IgD-negative memory B cell (primary cell): ENCODE measurements around the gene CRYBG1. TPM values are rescaled to one million over a fixed set of nuclear protein-coding genes. Genes with fewer than 3 reads are reported as not detected.

ENCODE experiments used
- H3K27ac Mint-ChIP-seq, 3 donors: one replicate each; pipeline ENCODE4 v1.8.0; 2020 to 2022; ENCODE audit warnings: mild to moderate bottlenecking in 3 of 3, mixed read lengths in 3 of 3, moderate library complexity in 1 of 3
- H3K27me3 Mint-ChIP-seq: one replicate; pipeline ENCODE4 v1.8.0; 2021; ENCODE audit warnings: mixed read lengths
- H3K36me3 Mint-ChIP-seq: one replicate; pipeline ENCODE4 v1.8.0; 2020; ENCODE audit warnings: mild to moderate bottlenecking, mixed read lengths
- H3K4me1 Mint-ChIP-seq, 3 donors: one replicate each; pipeline ENCODE4 v1.8.0; 2020 to 2022; ENCODE audit warnings: mixed read lengths in 3 of 3, mild to moderate bottlenecking in 1 of 3
- H3K4me3 Mint-ChIP-seq, 4 donors: one replicate each; pipeline ENCODE4 v1.8.0; 2020 to 2022; ENCODE audit warnings: mild to moderate bottlenecking in 4 of 4, mixed read lengths in 4 of 4, moderate library complexity in 3 of 4
- H3K9me3 Mint-ChIP-seq, 3 donors: one replicate each; pipeline ENCODE4 v1.8.0; 2020 to 2021; ENCODE audit warnings: mixed read lengths in 3 of 3, mild to moderate bottlenecking in 1 of 3
- polyA plus RNA-seq: library from polyadenylated mRNA; unstranded; fragments of 300-500 nt; fragmentation: Illumina TruSeq; gene quantifications from one replicate; pipeline ENCODE4 v1.2.3, GENCODE V29; 2021

The CRYBG1 gene
- polyA plus RNA-seq, 1 donor from 2014 or later: 18.1 TPM

GRCh38 chr6:106476331-106477105 lies 116.0 kb downstream of the CRYBG1 start:
- no peaks in the 10 kb centered on the region for H3K9me3 Mint-ChIP-seq
- peaks cover 4 to 9% (median 7%) of the 10 kb centered on the region in 3 donors for H3K4me1 Mint-ChIP-seq
- H3K36me3 Mint-ChIP-seq: no peaks in the 10 kb centered on the region
- H3K27ac Mint-ChIP-seq: no peak overlapping the region
- no peaks in the 10 kb centered on the region for H3K27me3 Mint-ChIP-seq
- H3K4me3 Mint-ChIP-seq: no peak overlapping the region

- H3K27ac Mint-ChIP-seq: no peak overlapping the region
Measured at GRCh38 chr6:106477146-106477545, 116.6 kb downstream of the CRYBG1 start.

GRCh38 chr6:106477790-106478189 lies 117.3 kb downstream of the CRYBG1 start:
- H3K36me3 Mint-ChIP-seq: no peaks in the 10 kb centered on the region
- no peaks in the 10 kb centered on the region for H3K27me3 Mint-ChIP-seq
- no peaks in the 10 kb centered on the region for H3K9me3 Mint-ChIP-seq
- no peak overlapping the region for H3K4me3 Mint-ChIP-seq
- H3K4me1 Mint-ChIP-seq: peaks cover 4 to 9% (median 7%) of the 10 kb centered on the region in 3 donors
- no peak overlapping the region for H3K27ac Mint-ChIP-seq

More at GRCh38 chr6:106477146-106477545, 116.6 kb downstream of the CRYBG1 start:
- Mint-ChIP-seq H3K36me3 (no peaks in the 10 kb centered on the region), H3K27me3 (no peaks in the 10 kb centered on the region), H3K9me3 (no peaks in the 10 kb centered on the region), H3K4me1 (peaks cover 4 to 9% (median 7%) of the 10 kb centered on the region in 3 donors), H3K4me3 (no peak overlapping the region)

GRCh38 chr6:106486236-106486635 lies 125.7 kb downstream of the CRYBG1 start:
- Mint-ChIP-seq H3K27ac (peak overlapping the region in 1 of 3 donors; percentile 21), H3K27me3 (no peaks in the 10 kb centered on the region), H3K36me3 (no peaks in the 10 kb centered on the region), H3K4me3 (no peak overlapping the region), H3K4me1 (peaks cover 5 to 12% (median 9%) of the 10 kb centered on the region in 3 donors), H3K9me3 (peaks cover 0 to 3% (median 0%) of the 10 kb centered on the region in 3 donors)

- Mint-ChIP-seq H3K4me3 (no peak overlapping the region), H3K4me1 (peaks cover 5 to 12% (median 9%) of the 10 kb centered on the region in 3 donors), H3K27ac (no peak overlapping the region), H3K9me3 (no peaks in the 10 kb centered on the region), H3K27me3 (no peaks in the 10 kb centered on the region), H3K36me3 (no peaks in the 10 kb centered on the region)
Measured at GRCh38 chr6:106488494-106489370, 128.2 kb downstream of the CRYBG1 start.

DNA sequence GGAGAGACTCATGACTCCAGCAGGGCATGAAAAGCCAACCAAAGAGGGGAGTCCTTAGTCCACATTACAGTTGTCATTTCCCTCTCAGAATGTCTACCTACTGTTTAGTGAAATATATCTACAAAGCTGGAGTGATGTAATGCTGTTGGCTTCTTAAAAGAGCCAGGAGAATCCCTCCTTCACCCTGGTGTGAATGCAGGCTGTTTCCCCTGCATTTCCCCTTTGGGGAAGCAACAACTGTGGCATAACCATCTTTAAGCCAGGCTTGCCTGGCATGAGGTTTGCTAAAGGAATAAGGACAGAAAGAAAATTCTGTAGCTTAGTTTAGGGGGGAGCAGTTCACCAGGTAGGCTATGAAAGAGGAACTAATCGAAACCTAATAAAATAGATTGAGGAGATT lies 129.5 kb downstream of the CRYBG1 start:
- Mint-ChIP-seq H3K27ac (no peak overlapping the region), H3K27me3 (no peaks in the 10 kb centered on the region), H3K4me3 (no peak overlapping the region), H3K36me3 (no peaks in the 10 kb centered on the region), H3K9me3 (no peaks in the 10 kb centered on the region), H3K4me1 (peaks cover 8 to 15% (median 12%) of the 10 kb centered on the region in 3 donors)

GRCh38 chr6:106490436-106490835 lies 129.9 kb downstream of the CRYBG1 start:
- Mint-ChIP-seq H3K4me1 (peaks cover 9 to 16% (median 13%) of the 10 kb centered on the region in 3 donors), H3K27me3 (no peaks in the 10 kb centered on the region), H3K27ac (no peak overlapping the region)

GRCh38 chr6:106490974-106491373 lies 130.5 kb downstream of the CRYBG1 start:
- no peak overlapping the region for H3K27ac Mint-ChIP-seq
- no peaks in the 10 kb centered on the region for H3K36me3 Mint-ChIP-seq
- H3K9me3 Mint-ChIP-seq: no peaks in the 10 kb centered on the region
- H3K4me1 Mint-ChIP-seq: peaks cover 7 to 12% (median 11%) of the 10 kb centered on the region in 3 donors
- H3K27me3 Mint-ChIP-seq: no peaks in the 10 kb centered on the region
- no peak overlapping the region for H3K4me3 Mint-ChIP-seq

More at GRCh38 chr6:106490436-106490835, 129.9 kb downstream of the CRYBG1 start:
- Mint-ChIP-seq H3K4me3 (no peak overlapping the region), H3K36me3 (no peaks in the 10 kb centered on the region), H3K9me3 (no peaks in the 10 kb centered on the region)

GRCh38 chr6:106495014-106495413 lies 134.5 kb downstream of the CRYBG1 start:
- H3K9me3 Mint-ChIP-seq: no peaks in the 10 kb centered on the region

GRCh38 chr6:106496823-106497222 lies 136.3 kb downstream of the CRYBG1 start:
- H3K27ac Mint-ChIP-seq: no peak overlapping the region
- no peaks in the 10 kb centered on the region for H3K27me3 Mint-ChIP-seq
- H3K36me3 Mint-ChIP-seq: no peaks in the 10 kb centered on the region
- H3K9me3 Mint-ChIP-seq: no peaks in the 10 kb centered on the region
- peaks cover 4 to 7% (median 6%) of the 10 kb centered on the region in 3 donors for H3K4me1 Mint-ChIP-seq
- H3K4me3 Mint-ChIP-seq: no peak overlapping the region

More at GRCh38 chr6:106495014-106495413, 134.5 kb downstream of the CRYBG1 start:
- Mint-ChIP-seq H3K4me3 (peak overlapping the region in 1 of 4 donors; percentile 37), H3K4me1 (peaks cover 4 to 7% (median 4%) of the 10 kb centered on the region in 3 donors), H3K27ac (no peak overlapping the region), H3K27me3 (no peaks in the 10 kb centered on the region), H3K36me3 (no peaks in the 10 kb centered on the region)

DNA sequence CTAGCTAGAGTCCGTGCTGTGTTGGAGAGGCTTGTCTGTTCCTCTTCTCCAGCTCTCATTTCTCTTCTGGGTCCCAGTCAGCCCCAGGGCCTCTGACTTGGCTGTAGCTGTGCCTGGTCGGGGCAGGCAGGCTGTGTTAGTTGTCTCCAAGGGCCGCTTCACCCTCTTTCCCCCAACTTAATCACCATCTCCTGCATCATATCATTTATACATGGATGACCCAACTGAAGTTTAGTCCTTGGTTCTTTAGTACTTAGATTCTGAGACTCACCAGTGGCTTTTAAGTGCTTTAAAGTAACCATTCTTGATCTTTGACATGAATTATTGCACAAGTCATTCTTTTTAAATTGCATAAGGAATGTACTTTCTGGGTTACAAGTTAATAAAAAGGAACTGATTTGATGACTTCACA lies 141.4 kb downstream of the CRYBG1 start:
- Mint-ChIP-seq H3K36me3 (no peaks in the 10 kb centered on the region), H3K4me1 (peaks cover 0 to 2% (median 0%) of the 10 kb centered on the region in 3 donors), H3K27ac (no peak overlapping the region), H3K9me3 (no peaks in the 10 kb centered on the region), H3K4me3 (no peak overlapping the region), H3K27me3 (no peaks in the 10 kb centered on the region)

GRCh38 chr6:106502559-106502958 lies 142.0 kb downstream of the CRYBG1 start:
- H3K9me3 Mint-ChIP-seq: no peaks in the 10 kb centered on the region
- H3K36me3 Mint-ChIP-seq: no peaks in the 10 kb centered on the region
- peak overlapping the region in 1 of 3 donors; percentile 13 for H3K27ac Mint-ChIP-seq
- H3K27me3 Mint-ChIP-seq: no peaks in the 10 kb centered on the region
- H3K4me3 Mint-ChIP-seq: no peak overlapping the region
- peaks cover 0 to 2% (median 0%) of the 10 kb centered on the region in 3 donors for H3K4me1 Mint-ChIP-seq

DNA sequence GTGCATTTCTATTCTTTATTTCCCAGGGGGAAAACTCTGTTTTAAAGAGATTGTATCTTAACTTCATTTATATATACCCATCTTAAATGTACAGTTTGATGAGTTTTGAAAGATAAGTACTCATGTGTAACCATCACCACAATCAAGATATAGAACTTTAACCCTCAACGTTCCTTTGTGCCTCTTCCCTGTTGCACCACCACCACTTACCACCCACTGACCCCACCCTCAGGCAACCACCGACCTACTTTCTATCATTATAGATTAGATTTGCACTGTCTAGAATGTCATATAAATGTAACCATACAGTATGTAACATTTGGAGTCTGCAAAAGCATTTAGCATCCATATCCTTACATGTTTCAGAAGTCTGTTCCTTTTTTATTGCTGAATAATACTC lies 147.8 kb downstream of the CRYBG1 start:
- peaks cover 3% of the 10 kb centered on the region for H3K27me3 Mint-ChIP-seq
- H3K4me3 Mint-ChIP-seq: peak overlapping the region in 1 of 4 donors; percentile 99
- no peaks in the 10 kb centered on the region for H3K9me3 Mint-ChIP-seq
- H3K36me3 Mint-ChIP-seq: no peaks in the 10 kb centered on the region
- H3K27ac Mint-ChIP-seq: no peak overlapping the region
- H3K4me1 Mint-ChIP-seq: peaks cover 9 to 19% (median 17%) of the 10 kb centered on the region in 3 donors

DNA sequence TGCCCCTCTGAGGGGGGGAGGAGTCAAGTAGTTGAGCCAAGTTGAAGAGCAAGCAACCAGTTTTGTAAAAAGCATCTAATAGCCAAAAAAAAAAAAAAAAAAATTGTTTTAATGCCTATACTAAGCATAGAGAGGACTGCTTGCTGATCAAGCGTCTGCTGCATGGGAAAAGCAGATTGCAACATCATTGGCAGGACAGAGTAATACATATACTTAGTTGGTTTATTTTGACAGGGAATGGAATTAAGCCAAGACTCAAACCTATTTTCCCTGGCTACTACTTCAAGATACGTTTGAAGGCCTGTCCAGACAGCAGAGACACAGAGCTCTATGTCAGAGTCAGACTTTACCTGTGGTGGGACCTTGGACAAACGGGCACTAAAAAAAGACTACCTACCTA lies 148.3 kb downstream of the CRYBG1 start:
- Mint-ChIP-seq H3K4me3 (peak overlapping the region in 2 of 4 donors; percentile 99), H3K27me3 (peaks cover 3% of the 10 kb centered on the region), H3K4me1 (peaks cover 9 to 24% (median 18%) of the 10 kb centered on the region in 3 donors), H3K27ac (no peak overlapping the region), H3K9me3 (no peaks in the 10 kb centered on the region), H3K36me3 (no peaks in the 10 kb centered on the region)
